Measurements from ENCODE around the gene CYP1B1. TPM values are rescaled to one million over a fixed set of nuclear protein-coding genes. Genes with fewer than 3 reads are reported as not detected.

Gene CYP1B1
- total RNA-seq, 1 experiment from 2014 or later: 1.3 TPM

DNA sequence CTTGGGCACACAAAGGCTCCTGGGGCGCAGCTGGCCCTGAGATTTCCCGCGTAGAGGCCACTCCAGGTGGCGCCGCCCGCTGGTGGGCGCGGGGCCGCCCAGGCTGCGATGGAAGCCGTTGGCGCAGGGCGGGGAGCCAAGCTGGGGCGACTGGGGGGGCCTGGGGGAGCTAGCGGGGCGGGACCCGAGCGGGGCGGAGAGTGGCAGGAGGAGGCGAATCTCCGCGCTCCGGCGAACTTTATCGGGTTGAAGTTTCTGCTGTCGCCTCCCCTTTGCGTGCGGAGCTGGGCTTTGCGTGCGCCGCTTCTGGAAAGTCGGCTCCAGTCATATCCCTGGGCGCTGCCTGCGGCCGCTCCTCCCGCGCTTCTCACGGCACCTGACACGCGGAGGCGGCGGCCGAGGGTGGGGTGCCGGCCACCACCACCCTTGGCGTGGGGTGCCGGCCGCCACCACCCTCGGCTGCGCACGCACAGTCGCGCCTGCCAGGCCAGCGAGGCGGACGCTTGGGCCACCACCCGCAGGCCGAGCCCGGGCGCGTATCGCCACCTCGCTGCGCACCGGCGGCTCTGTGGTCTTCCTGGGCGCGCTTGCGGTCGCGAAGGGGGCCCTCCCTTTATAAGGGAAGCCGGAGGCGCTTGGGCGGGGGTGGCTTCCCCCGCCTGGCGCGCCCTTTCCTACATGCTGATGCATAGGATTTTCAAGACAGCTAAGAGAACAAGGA, 919 bp upstream of the CYP1B1 start:
- Histone ChIP-seq H3K27me3 (replicated peaks; ENCODE audit: control insufficient read depth, insufficient read depth, low read length) (no peaks in the 10 kb centered on the region), H3K4me1 (peaks cover 24% of the 10 kb centered on the region), H3K9me3 (no peaks in the 10 kb centered on the region), H3K36me3 (ENCODE audit: control insufficient read depth, insufficient read depth, low read length) (no peaks in the 10 kb centered on the region), H3K4me3 (ENCODE audit: low read depth, low read length) (peak overlapping the region; percentile 56)
- TF ChIP-seq, protein P1, sequence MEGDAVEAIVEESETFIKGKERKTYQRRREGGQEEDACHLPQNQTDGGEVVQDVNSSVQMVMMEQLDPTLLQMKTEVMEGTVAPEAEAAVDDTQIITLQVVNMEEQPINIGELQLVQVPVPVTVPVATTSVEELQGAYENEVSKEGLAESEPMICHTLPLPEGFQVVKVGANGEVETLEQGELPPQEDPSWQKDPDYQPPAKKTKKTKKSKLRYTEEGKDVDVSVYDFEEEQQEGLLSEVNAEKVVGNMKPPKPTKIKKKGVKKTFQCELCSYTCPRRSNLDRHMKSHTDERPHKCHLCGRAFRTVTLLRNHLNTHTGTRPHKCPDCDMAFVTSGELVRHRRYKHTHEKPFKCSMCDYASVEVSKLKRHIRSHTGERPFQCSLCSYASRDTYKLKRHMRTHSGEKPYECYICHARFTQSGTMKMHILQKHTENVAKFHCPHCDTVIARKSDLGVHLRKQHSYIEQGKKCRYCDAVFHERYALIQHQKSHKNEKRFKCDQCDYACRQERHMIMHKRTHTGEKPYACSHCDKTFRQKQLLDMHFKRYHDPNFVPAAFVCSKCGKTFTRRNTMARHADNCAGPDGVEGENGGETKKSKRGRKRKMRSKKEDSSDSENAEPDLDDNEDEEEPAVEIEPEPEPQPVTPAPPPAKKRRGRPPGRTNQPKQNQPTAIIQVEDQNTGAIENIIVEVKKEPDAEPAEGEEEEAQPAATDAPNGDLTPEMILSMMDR (IDR thresholded peaks at IDR 0.05; ENCODE audit: insufficient read depth in 1 of 2, low read depth in 1 of 2, low read length in 1 of 2, severe bottlenecking in 1 of 2, unreplicated experiment in 1 of 2): peak; percentile 1 to 53
- H3K27ac Mint-ChIP-seq (ENCODE audit: unreplicated experiment): peak overlapping the region; percentile 76
- no peaks in the 10 kb centered on the region for H3K27me3 Mint-ChIP-seq (ENCODE audit: insufficient read depth, unreplicated experiment)
- intact Hi-C loops (cut with micrococcal nuclease; ENCODE audit: unreplicated experiment): loop anchor here (1.0 to 5.0 kb wide), 3 partner anchors 38 to 198 kb away; no protein-coding TSS in a partner anchor
- no TSS peak for BruUV-seq (replicated peaks)
- peaks cover 11% of the 10 kb centered on the region for H3K36me3 Mint-ChIP-seq (ENCODE audit: insufficient read depth, unreplicated experiment)
- ChIA-PET POLR2A (interaction anchor here (1.3 to 2.0 kb wide), 3 partner anchors 19 to 198 kb away, joined by 3 to 12 read pairs (median 3); no protein-coding TSS in a partner anchor), CTCF (interaction anchor here (0.6 to 2.1 kb wide), 28 partner anchors 9 to 1357 kb away, joined by 3 to 37 read pairs (median 4); no protein-coding TSS in a partner anchor)
- peak overlapping the region; percentile 84 for H3K4me3 Mint-ChIP-seq (ENCODE audit: unreplicated experiment)
- DNase-seq: peak; percentile 79 to 84
- H3K9me3 Mint-ChIP-seq (ENCODE audit: unreplicated experiment): no peaks in the 10 kb centered on the region
- H3K4me1 Mint-ChIP-seq (ENCODE audit: low read depth, unreplicated experiment): peaks cover 38% of the 10 kb centered on the region

DNA sequence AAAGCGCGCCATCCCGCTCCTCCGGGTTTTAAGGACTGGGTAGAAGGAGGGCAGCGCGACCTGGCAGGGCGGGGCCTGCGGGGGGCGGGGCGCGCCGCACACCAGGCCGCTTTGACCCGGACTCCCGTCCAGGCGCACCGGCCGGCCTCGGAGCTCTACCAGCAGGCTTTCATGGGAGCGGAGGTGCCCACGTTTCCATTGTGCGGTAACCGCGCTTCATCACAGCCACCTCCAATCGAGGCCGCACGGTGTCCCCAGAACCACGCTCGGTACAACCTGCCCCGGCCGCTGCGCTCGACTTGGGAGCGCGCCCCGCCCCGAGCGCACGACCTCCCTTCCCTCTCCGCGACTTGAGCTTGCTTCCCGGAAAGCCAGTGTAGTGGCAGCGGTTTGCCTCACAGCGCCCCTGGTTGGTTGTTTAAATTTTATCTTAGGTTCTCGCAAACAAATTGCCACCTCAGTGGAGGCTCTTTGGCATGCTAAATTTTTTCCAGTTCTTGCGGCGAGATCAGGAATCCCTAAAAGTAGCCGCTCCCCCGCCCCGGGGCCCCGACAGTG, 280 bp upstream of the CYP1B1 start:
- H3K27me3 Mint-ChIP-seq (ENCODE audit: insufficient read depth, unreplicated experiment): no peaks in the 10 kb centered on the region
- peak overlapping the region; percentile 76 for H3K27ac Mint-ChIP-seq (ENCODE audit: unreplicated experiment)
- Histone ChIP-seq H3K9me3 (no peaks in the 10 kb centered on the region), H3K27me3 (replicated peaks; ENCODE audit: control insufficient read depth, insufficient read depth, low read length) (no peaks in the 10 kb centered on the region), H3K4me3 (ENCODE audit: low read depth, low read length) (peak overlapping the region; percentile 56), H3K36me3 (ENCODE audit: control insufficient read depth, insufficient read depth, low read length) (no peaks in the 10 kb centered on the region), H3K4me1 (peaks cover 24% of the 10 kb centered on the region)
- TF ChIP-seq, protein P1 (IDR thresholded peaks at IDR 0.05; ENCODE audit: insufficient read depth in 1 of 2, low read depth in 1 of 2, low read length in 1 of 2, severe bottlenecking in 1 of 2, unreplicated experiment in 1 of 2): peak in 1 of 2 experiments; percentile 21
- DNase-seq: peak; percentile 72 to 73
- H3K4me3 Mint-ChIP-seq (ENCODE audit: unreplicated experiment): peak overlapping the region; percentile 84
- H3K36me3 Mint-ChIP-seq (ENCODE audit: insufficient read depth, unreplicated experiment): peaks cover 11% of the 10 kb centered on the region
- POLR2A ChIA-PET: interaction anchor here (1.3 to 2.0 kb wide), 3 partner anchors 20 to 198 kb away, joined by 3 to 12 read pairs (median 3); no protein-coding TSS in a partner anchor
- no TSS peak for BruUV-seq (replicated peaks)
- CTCF ChIA-PET: interaction anchor here (0.6 to 2.1 kb wide), 27 partner anchors 10 to 1357 kb away, joined by 3 to 37 read pairs (median 4); no protein-coding TSS in a partner anchor
- H3K9me3 Mint-ChIP-seq (ENCODE audit: unreplicated experiment): no peaks in the 10 kb centered on the region
- intact Hi-C loops (cut with micrococcal nuclease; ENCODE audit: unreplicated experiment): loop anchor here (1.0 to 5.0 kb wide), 3 partner anchors 39 to 199 kb away; no protein-coding TSS in a partner anchor
- H3K4me1 Mint-ChIP-seq (ENCODE audit: low read depth, unreplicated experiment): peaks cover 32% of the 10 kb centered on the region

DNA sequence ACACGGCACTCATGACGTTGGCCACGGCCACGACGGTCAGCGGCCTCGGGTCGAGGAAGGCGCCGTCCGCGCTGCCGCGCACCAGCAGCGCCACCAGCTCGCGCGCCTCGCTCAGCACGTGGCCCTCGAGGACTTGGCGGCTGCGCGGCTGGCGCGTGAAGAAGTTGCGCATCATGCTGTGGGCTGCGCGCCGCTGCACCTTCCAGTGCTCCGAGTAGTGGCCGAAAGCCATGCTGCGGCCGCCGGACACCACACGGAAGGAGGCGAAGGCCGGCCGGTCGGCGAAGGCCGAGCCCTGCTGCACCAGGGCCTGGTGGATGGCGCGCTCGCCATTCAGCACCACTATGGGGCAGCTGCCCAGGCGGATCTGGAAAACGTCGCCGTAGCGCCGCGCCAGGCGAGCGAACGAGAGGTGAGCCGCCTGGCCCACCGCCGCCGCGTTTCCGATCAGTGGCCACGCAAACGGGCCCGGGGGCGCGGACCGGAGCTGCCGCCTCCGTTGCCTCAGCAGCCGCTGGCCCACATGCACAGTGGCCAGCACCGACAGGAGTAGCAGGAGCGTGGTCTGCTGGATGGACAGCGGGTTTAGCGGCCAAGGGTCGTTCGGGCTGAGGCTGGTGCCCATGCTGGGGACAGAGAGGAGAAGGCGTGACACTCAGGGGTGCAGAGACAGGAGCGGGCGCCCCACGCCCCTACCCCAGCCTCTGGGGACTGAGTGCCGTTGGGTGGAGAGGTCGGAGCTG, 1.0 kb downstream of the CYP1B1 start:
- no peaks in the 10 kb centered on the region for H3K27me3 Mint-ChIP-seq (ENCODE audit: insufficient read depth, unreplicated experiment)
- POLR2A ChIA-PET: no interaction called here

More for the DNA sequence above, 1.0 kb downstream of the CYP1B1 start:
- CTCF ChIA-PET: no interaction called here
- BruUV-seq (replicated peaks): no TSS peak
- intact Hi-C loops (cut with micrococcal nuclease; ENCODE audit: unreplicated experiment): loop anchor here (5.0 kb wide), 1 partner anchor 93 kb away; no protein-coding TSS in a partner anchor
- no peak overlapping the region for H3K4me3 Mint-ChIP-seq (ENCODE audit: unreplicated experiment)
- no peak for DNase-seq
- H3K27me3 ChIP-seq (replicated peaks; ENCODE audit: control insufficient read depth, insufficient read depth, low read length): no peaks in the 10 kb centered on the region
- peaks cover 11% of the 10 kb centered on the region for H3K36me3 Mint-ChIP-seq (ENCODE audit: insufficient read depth, unreplicated experiment)
- TF ChIP-seq, protein P1 (IDR thresholded peaks at IDR 0.05; ENCODE audit: insufficient read depth in 1 of 2, low read depth in 1 of 2, low read length in 1 of 2, severe bottlenecking in 1 of 2, unreplicated experiment in 1 of 2): no peak
- no peaks in the 10 kb centered on the region for H3K36me3 ChIP-seq (ENCODE audit: control insufficient read depth, insufficient read depth, low read length)
- H3K4me3 ChIP-seq (ENCODE audit: low read depth, low read length): no peak overlapping the region
- no peaks in the 10 kb centered on the region for H3K9me3 Mint-ChIP-seq (ENCODE audit: unreplicated experiment)
- no peaks in the 10 kb centered on the region for H3K9me3 ChIP-seq
- no peak overlapping the region for H3K27ac Mint-ChIP-seq (ENCODE audit: unreplicated experiment)
- peaks cover 19% of the 10 kb centered on the region for H3K4me1 Mint-ChIP-seq (ENCODE audit: low read depth, unreplicated experiment)
- H3K4me1 ChIP-seq: peaks cover 16% of the 10 kb centered on the region
